ENCODE data around the gene HEYL. TPM values are rescaled to one million over a fixed set of nuclear protein-coding genes. Genes with fewer than 3 reads are reported as not detected.

HEYL gene
- total and polyA plus RNA-seq, 2 donors = 0.42 to 2.6 TPM

DNA sequence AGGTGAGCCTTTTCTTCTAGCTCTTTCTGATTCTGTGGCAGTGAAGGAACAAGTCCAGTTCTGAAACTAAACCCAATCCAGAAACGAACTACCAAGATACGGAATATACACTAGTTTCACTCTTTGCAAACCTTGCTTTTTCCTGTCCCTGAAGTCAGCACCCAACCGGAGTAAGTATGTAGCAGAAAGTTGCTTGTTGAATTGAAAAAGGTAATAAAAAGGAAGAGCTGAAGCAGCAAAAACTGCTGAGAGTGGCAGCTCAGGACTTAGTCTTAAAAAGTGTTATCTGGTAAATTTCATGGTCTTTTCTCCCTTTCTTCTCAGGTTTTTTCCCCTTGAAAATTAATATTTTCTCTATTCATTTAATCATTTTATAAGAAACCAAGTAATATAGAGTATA is 41.9 kb upstream of the HEYL start:
- H3K27me3 ChIP-seq (ENCODE audit: control insufficient read depth in 2 of 2, insufficient read depth in 1 of 2, low read length in 1 of 2) = peaks cover 24 to 73% of the 10 kb centered on the region in 2 donors
- H3K9me3 ChIP-seq (ENCODE audit: control insufficient read depth in 2 of 2, insufficient read depth in 1 of 2, low read length in 1 of 2) = peaks cover 0 to 5% of the 10 kb centered on the region in 2 donors
- H3K36me3 ChIP-seq (ENCODE audit: control insufficient read depth in 2 of 2, insufficient read depth in 2 of 2, low read length in 1 of 2) = no peaks in the 10 kb centered on the region
- no peak for DNase-seq (ENCODE audit: low read depth in 6 of 9, low spot score in 9 of 9)
- no peak overlapping the region for H3K27ac ChIP-seq (ENCODE audit: low read depth in 1 of 2, low read length in 1 of 2)
- no peaks in the 10 kb centered on the region for H3K4me1 ChIP-seq (ENCODE audit: control insufficient read depth in 2 of 2, insufficient read depth in 2 of 2, low read length in 2 of 2)
- no peak overlapping the region for H3K4me3 ChIP-seq (ENCODE audit: low read length in 2 of 2)
- WGBS = 79% methylated on average over 3 of the region's 3 CpGs

GRCh38 chr1:39680751-39681150 is 41.3 kb upstream of the HEYL start:
- no peak overlapping the region for H3K4me3 ChIP-seq (ENCODE audit: low read length in 2 of 2)
- H3K36me3 ChIP-seq (ENCODE audit: control insufficient read depth in 2 of 2, insufficient read depth in 2 of 2, low read length in 1 of 2) = no peaks in the 10 kb centered on the region
- no peaks in the 10 kb centered on the region for H3K4me1 ChIP-seq (ENCODE audit: control insufficient read depth in 2 of 2, insufficient read depth in 2 of 2, low read length in 2 of 2)
- peaks cover 0 to 5% of the 10 kb centered on the region in 2 donors for H3K9me3 ChIP-seq (ENCODE audit: control insufficient read depth in 2 of 2, insufficient read depth in 1 of 2, low read length in 1 of 2)
- peaks cover 24 to 70% of the 10 kb centered on the region in 2 donors for H3K27me3 ChIP-seq (ENCODE audit: control insufficient read depth in 2 of 2, insufficient read depth in 1 of 2, low read length in 1 of 2)
- no peak for DNase-seq (ENCODE audit: low read depth in 6 of 9, low spot score in 9 of 9)
- 22% methylated on average over 4 of the region's 4 CpGs for WGBS
- H3K27ac ChIP-seq (ENCODE audit: low read depth in 1 of 2, low read length in 1 of 2) = no peak overlapping the region

DNA sequence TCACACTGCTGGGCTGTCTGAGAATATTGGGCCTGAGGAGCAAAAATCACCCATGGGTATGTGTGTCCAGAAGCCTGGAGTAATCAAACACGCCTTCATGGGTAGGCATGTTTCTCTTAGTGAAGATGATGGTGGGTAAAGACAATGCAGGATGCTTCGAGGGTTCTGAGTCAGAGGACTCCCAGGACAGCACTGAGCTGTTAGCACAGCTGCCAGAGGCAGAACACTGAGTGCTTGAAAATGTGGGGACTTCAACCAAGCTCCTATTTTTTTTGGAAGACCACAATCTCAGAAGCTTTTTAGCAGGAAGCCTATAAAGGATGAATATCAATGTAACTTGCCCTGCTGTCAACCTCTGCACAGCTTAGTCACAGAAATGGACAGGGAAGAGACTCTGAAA is 40.4 kb upstream of the HEYL start:
- Histone ChIP-seq H3K4me3 (ENCODE audit: low read length in 2 of 2) (no peak overlapping the region), H3K27ac (ENCODE audit: low read depth in 1 of 2, low read length in 1 of 2) (no peak overlapping the region), H3K27me3 (ENCODE audit: control insufficient read depth in 2 of 2, insufficient read depth in 1 of 2, low read length in 1 of 2) (peaks cover 19 to 68% of the 10 kb centered on the region in 2 donors), H3K9me3 (ENCODE audit: control insufficient read depth in 2 of 2, insufficient read depth in 1 of 2, low read length in 1 of 2) (peaks cover 0 to 5% of the 10 kb centered on the region in 2 donors), H3K4me1 (ENCODE audit: control insufficient read depth in 2 of 2, insufficient read depth in 2 of 2, low read length in 2 of 2) (no peaks in the 10 kb centered on the region), H3K36me3 (ENCODE audit: control insufficient read depth in 2 of 2, insufficient read depth in 2 of 2, low read length in 1 of 2) (no peaks in the 10 kb centered on the region)
- WGBS = 76% methylated on average over 2 of the region's 2 CpGs
- no peak for DNase-seq (ENCODE audit: low read depth in 6 of 9, low spot score in 9 of 9)

DNA sequence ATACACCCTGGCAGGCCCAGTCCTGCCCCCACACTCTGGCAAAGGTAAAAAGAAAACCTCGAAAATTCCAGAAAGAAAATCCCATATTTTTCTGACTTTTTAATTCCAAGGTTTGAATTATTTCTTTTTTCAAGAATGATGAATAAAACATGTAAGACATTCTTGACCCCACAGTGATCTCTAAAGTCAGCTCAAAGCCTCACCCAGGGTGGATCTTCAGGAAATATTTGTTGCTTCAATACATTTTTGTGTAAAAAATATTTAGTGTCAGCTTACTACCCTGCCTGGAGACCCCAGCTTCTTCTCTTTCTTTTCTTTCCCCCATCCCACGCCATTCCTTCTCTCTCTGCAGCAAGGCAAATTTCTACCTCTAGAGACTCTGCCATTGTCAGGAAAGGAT is 39.4 kb upstream of the HEYL start:
- 91% methylated on average over 2 of the region's 2 CpGs for WGBS
- Histone ChIP-seq H3K4me3 (ENCODE audit: low read length in 2 of 2) (no peak overlapping the region), H3K27ac (ENCODE audit: low read depth in 1 of 2, low read length in 1 of 2) (no peak overlapping the region), H3K9me3 (ENCODE audit: control insufficient read depth in 2 of 2, insufficient read depth in 1 of 2, low read length in 1 of 2) (peaks cover 0 to 4% of the 10 kb centered on the region in 2 donors), H3K27me3 (ENCODE audit: control insufficient read depth in 2 of 2, insufficient read depth in 1 of 2, low read length in 1 of 2) (peaks cover 16 to 68% of the 10 kb centered on the region in 2 donors), H3K4me1 (ENCODE audit: control insufficient read depth in 2 of 2, insufficient read depth in 2 of 2, low read length in 2 of 2) (no peaks in the 10 kb centered on the region), H3K36me3 (ENCODE audit: control insufficient read depth in 2 of 2, insufficient read depth in 2 of 2, low read length in 1 of 2) (no peaks in the 10 kb centered on the region)
- no peak for DNase-seq (ENCODE audit: low read depth in 6 of 9, low spot score in 9 of 9)

- Histone ChIP-seq H3K36me3 (ENCODE audit: control insufficient read depth in 2 of 2, insufficient read depth in 2 of 2, low read length in 1 of 2) (no peaks in the 10 kb centered on the region), H3K4me1 (ENCODE audit: control insufficient read depth in 2 of 2, insufficient read depth in 2 of 2, low read length in 2 of 2) (no peaks in the 10 kb centered on the region), H3K9me3 (ENCODE audit: control insufficient read depth in 2 of 2, insufficient read depth in 1 of 2, low read length in 1 of 2) (no peaks in the 10 kb centered on the region), H3K4me3 (ENCODE audit: low read length in 2 of 2) (no peak overlapping the region), H3K27ac (ENCODE audit: low read depth in 1 of 2, low read length in 1 of 2) (no peak overlapping the region), H3K27me3 (ENCODE audit: control insufficient read depth in 2 of 2, insufficient read depth in 1 of 2, low read length in 1 of 2) (peaks cover 13 to 68% of the 10 kb centered on the region in 2 donors)
- no peak for DNase-seq (ENCODE audit: low read depth in 6 of 9, low spot score in 9 of 9)
- 94% methylated on average over 4 of the region's 4 CpGs for WGBS
These were observed 38.2 kb upstream of the HEYL start for GRCh38 chr1:39677645-39678044.

- Histone ChIP-seq H3K9me3 (ENCODE audit: control insufficient read depth in 2 of 2, insufficient read depth in 1 of 2, low read length in 1 of 2) (no peaks in the 10 kb centered on the region), H3K36me3 (ENCODE audit: control insufficient read depth in 2 of 2, insufficient read depth in 2 of 2, low read length in 1 of 2) (no peaks in the 10 kb centered on the region), H3K4me1 (ENCODE audit: control insufficient read depth in 2 of 2, insufficient read depth in 2 of 2, low read length in 2 of 2) (no peaks in the 10 kb centered on the region), H3K4me3 (ENCODE audit: low read length in 2 of 2) (no peak overlapping the region), H3K27me3 (ENCODE audit: control insufficient read depth in 2 of 2, insufficient read depth in 1 of 2, low read length in 1 of 2) (peaks cover 17 to 68% of the 10 kb centered on the region in 2 donors), H3K27ac (ENCODE audit: low read depth in 1 of 2, low read length in 1 of 2) (no peak overlapping the region)
- no peak for DNase-seq (ENCODE audit: low read depth in 6 of 9, low spot score in 9 of 9)
- WGBS = 87% methylated on average over 6 of the region's 6 CpGs
These were observed 37.6 kb upstream of the HEYL start for GRCh38 chr1:39676948-39677548.

DNA sequence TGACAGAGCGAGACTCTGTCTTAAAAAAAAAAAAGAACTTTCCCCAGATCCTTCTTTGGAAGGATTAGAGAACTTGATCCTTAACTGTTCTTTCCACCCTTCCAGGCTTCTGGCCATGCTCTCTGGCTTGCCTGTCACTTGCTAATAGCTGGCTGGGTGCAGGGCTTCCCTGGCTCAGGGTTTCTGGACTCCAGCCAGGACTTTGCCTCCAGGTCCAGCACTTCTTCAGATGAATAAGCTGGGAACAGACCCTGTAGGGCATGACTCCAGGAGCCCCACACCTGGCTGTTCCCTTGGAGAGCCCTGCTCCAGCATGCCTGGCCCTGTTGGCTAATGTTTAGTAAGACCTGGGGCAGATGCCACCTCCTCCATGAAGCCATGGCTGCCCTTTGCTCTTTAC is 35.8 kb upstream of the HEYL start:
- 97% methylated on average over 1 of the region's 1 CpG for WGBS
- peaks cover 30 to 68% of the 10 kb centered on the region in 2 donors for H3K27me3 ChIP-seq (ENCODE audit: control insufficient read depth in 2 of 2, insufficient read depth in 1 of 2, low read length in 1 of 2)
- H3K36me3 ChIP-seq (ENCODE audit: control insufficient read depth in 2 of 2, insufficient read depth in 2 of 2, low read length in 1 of 2) = no peaks in the 10 kb centered on the region
- H3K4me3 ChIP-seq (ENCODE audit: low read length in 2 of 2) = no peak overlapping the region
- no peaks in the 10 kb centered on the region for H3K9me3 ChIP-seq (ENCODE audit: control insufficient read depth in 2 of 2, insufficient read depth in 1 of 2, low read length in 1 of 2)
- DNase-seq (ENCODE audit: low read depth in 6 of 9, low spot score in 9 of 9) = no peak
- no peaks in the 10 kb centered on the region for H3K4me1 ChIP-seq (ENCODE audit: control insufficient read depth in 2 of 2, insufficient read depth in 2 of 2, low read length in 2 of 2)
- H3K27ac ChIP-seq (ENCODE audit: low read depth in 1 of 2, low read length in 1 of 2) = no peak overlapping the region

GRCh38 chr1:39673215-39673614 is 33.8 kb upstream of the HEYL start:
- WGBS = 94% methylated on average over 3 of the region's 3 CpGs
- no peak for DNase-seq (ENCODE audit: low read depth in 6 of 9, low spot score in 9 of 9)
- Histone ChIP-seq H3K4me3 (ENCODE audit: low read length in 2 of 2) (no peak overlapping the region), H3K36me3 (ENCODE audit: control insufficient read depth in 2 of 2, insufficient read depth in 2 of 2, low read length in 1 of 2) (no peaks in the 10 kb centered on the region), H3K27ac (ENCODE audit: low read depth in 1 of 2, low read length in 1 of 2) (no peak overlapping the region), H3K4me1 (ENCODE audit: control insufficient read depth in 2 of 2, insufficient read depth in 2 of 2, low read length in 2 of 2) (no peaks in the 10 kb centered on the region), H3K9me3 (ENCODE audit: control insufficient read depth in 2 of 2, insufficient read depth in 1 of 2, low read length in 1 of 2) (no peaks in the 10 kb centered on the region), H3K27me3 (ENCODE audit: control insufficient read depth in 2 of 2, insufficient read depth in 1 of 2, low read length in 1 of 2) (peaks cover 42 to 77% of the 10 kb centered on the region in 2 donors)

- Histone ChIP-seq H3K9me3 (ENCODE audit: control insufficient read depth in 2 of 2, insufficient read depth in 1 of 2, low read length in 1 of 2) (no peaks in the 10 kb centered on the region), H3K4me3 (ENCODE audit: low read length in 2 of 2) (no peak overlapping the region), H3K27me3 (ENCODE audit: control insufficient read depth in 2 of 2, insufficient read depth in 1 of 2, low read length in 1 of 2) (peaks cover 42 to 78% of the 10 kb centered on the region in 2 donors), H3K27ac (ENCODE audit: low read depth in 1 of 2, low read length in 1 of 2) (no peak overlapping the region), H3K4me1 (ENCODE audit: control insufficient read depth in 2 of 2, insufficient read depth in 2 of 2, low read length in 2 of 2) (no peaks in the 10 kb centered on the region), H3K36me3 (ENCODE audit: control insufficient read depth in 2 of 2, insufficient read depth in 2 of 2, low read length in 1 of 2) (no peaks in the 10 kb centered on the region)
- WGBS = 29% methylated on average over 12 of the region's 12 CpGs
- peak in 1 of 9 donors; percentile 24 for DNase-seq (ENCODE audit: low read depth in 6 of 9, low spot score in 9 of 9)
These were observed 33.1 kb upstream of the HEYL start for GRCh38 chr1:39672551-39672947.

Measured in thymus (tissue), 11 donors.